ENCODE results near the gene HOXB6. TPM values are rescaled to one million over a fixed set of nuclear protein-coding genes. Genes with fewer than 3 reads are reported as not detected.

HOXB6 gene
- 0.20 TPM for total RNA-seq
- long read RNA-seq = 0 reads

- DNase-seq = no peak
Measured at GRCh38 chr17:48604770-48605329, at the start of gene HOXB6. Gene HOXB6 (minus strand): TSS chr17:48604986. CDS start chr17:48598150, 6,836 bp downstream.

GRCh38 chr17:48649741-48650140 is 45.0 kb upstream of the HOXB6 start:
- intact Hi-C loops (cut with micrococcal nuclease) = no loop called here
- no peak for ATAC-seq
- no peak for DNase-seq

More at GRCh38 chr17:48604770-48605329, at the start of gene HOXB6:
- intact Hi-C loops (cut with micrococcal nuclease) = no loop called here
- no peak for ATAC-seq

DNA sequence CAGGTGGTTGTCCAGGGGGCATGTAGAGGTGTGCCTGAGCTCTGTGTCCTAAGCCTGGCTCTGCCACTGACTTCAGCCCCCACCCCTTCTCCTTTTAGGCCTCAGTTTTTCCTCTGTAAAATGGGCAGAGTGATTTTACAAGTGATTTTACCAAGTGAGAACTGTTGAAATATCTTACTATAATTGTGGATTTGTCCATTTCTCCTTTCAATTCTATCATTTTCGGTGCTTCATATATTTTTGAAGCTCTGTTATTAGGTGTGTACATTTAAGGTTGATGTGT is 43.1 kb upstream of the HOXB6 start:
- intact Hi-C loops (cut with micrococcal nuclease) = no loop called here
- no peak for DNase-seq
- no peak for ATAC-seq

- DNase-seq = no peak
- intact Hi-C loops (cut with micrococcal nuclease) = no loop called here
- ATAC-seq = no peak
Measured at GRCh38 chr17:48647103-48647962, 42.5 kb upstream of the HOXB6 start.

- intact Hi-C loops (cut with micrococcal nuclease) = no loop called here
- ATAC-seq = no peak
- no peak for DNase-seq
Measured at GRCh38 chr17:48646183-48647102, 41.7 kb upstream of the HOXB6 start.

GRCh38 chr17:48645639-48646182 is 40.9 kb upstream of the HOXB6 start:
- no peak for DNase-seq

DNA sequence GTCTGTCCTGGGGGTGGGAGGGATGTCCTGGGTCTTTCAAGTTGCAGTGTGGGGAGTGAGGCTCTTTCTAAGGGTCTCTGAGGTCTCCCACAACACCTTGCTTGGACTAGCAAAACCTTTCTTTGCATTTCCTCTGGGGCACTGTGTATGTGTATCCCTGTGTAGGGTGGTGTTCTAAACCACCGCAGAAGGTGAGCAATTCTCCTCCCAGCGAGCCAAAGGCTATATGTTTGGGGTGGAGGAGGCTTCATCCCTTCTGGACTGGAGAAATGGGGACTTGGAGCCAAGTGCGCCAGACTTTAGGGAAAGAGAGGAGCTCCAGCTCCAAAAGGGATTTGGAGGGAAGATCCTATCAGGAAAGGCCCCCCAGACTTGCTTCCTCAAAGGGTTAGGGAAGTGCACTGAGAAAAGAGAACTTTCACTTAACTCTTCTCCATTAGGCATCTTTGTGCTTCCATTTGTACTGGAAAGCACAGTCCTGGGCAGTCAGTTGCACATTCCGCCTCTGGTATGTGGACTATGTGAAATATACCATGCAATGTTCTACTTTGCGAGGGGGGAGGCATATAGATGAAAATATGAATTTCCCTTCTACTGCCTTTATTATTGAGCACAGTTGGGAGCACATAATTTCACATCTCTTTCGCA is 40.2 kb upstream of the HOXB6 start:
- intact Hi-C loops (cut with micrococcal nuclease) = no loop called here
- DNase-seq = no peak

More at GRCh38 chr17:48645639-48646182, 40.9 kb upstream of the HOXB6 start:
- no peak for ATAC-seq
- intact Hi-C loops (cut with micrococcal nuclease) = no loop called here

DNA sequence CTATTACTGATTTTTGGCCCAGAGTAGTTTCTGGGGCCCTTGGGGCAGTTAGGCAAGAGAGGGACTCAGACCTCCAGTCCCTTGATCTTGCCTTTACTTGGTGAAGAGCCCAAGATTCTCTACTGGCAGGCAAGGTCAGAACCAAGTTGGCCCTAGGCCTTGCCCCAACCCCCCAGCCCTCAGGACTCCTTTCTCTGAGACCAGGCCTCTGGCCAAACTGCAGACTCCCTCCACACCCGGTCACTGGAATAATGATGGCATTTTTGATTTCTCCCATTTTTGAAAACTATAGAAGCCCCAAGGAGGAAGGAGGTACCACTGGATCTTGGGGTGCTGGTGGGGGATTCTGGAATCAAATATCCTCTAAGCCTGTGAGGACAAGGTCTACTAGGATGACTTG is 39.4 kb upstream of the HOXB6 start:
- DNase-seq = no peak
- no peak for ATAC-seq
- intact Hi-C loops (cut with micrococcal nuclease) = no loop called here

More for the DNA sequence above, 40.2 kb upstream of the HOXB6 start:
- no peak for ATAC-seq

- DNase-seq = no peak
- intact Hi-C loops (cut with micrococcal nuclease) = no loop called here
- no peak for ATAC-seq
Measured at GRCh38 chr17:48643697-48644012, 38.9 kb upstream of the HOXB6 start.

- no peak for ATAC-seq
- no peak for DNase-seq
- intact Hi-C loops (cut with micrococcal nuclease) = no loop called here
Measured at GRCh38 chr17:48642843-48643696, 38.3 kb upstream of the HOXB6 start.

- intact Hi-C loops (cut with micrococcal nuclease) = no loop called here
- DNase-seq (no peak), ATAC-seq (no peak)
Measured at GRCh38 chr17:48642059-48642842, 37.5 kb upstream of the HOXB6 start.

GRCh38 chr17:48641541-48642058 is 36.8 kb upstream of the HOXB6 start:
- intact Hi-C loops (cut with micrococcal nuclease) = no loop called here
- no peak for ATAC-seq

DNA sequence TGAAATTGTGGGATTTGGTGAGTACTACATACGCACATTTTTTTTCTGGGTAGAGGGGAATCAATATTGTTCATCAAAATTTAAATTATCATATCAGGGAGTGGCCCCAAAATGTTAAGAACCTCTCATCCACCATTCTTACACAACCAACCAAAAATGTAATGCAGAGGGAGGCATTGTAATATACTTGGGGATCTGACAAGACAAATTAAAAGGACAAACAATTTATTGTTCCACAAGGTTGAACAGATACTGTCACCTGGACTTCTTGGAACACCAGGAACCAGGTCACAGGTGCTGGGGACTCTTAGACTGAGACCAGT is 36.0 kb upstream of the HOXB6 start:
- intact Hi-C loops (cut with micrococcal nuclease) = no loop called here
- DNase-seq (no peak), ATAC-seq (no peak)

More at GRCh38 chr17:48641541-48642058, 36.8 kb upstream of the HOXB6 start:
- DNase-seq = no peak

GRCh38 chr17:48639982-48640857 is 35.4 kb upstream of the HOXB6 start:
- ATAC-seq (no peak), DNase-seq (no peak)
- intact Hi-C loops (cut with micrococcal nuclease) = no loop called here

- no peak for ATAC-seq
- DNase-seq = no peak
- intact Hi-C loops (cut with micrococcal nuclease) = no loop called here
Measured at GRCh38 chr17:48639136-48639535, 34.4 kb upstream of the HOXB6 start.

DNA sequence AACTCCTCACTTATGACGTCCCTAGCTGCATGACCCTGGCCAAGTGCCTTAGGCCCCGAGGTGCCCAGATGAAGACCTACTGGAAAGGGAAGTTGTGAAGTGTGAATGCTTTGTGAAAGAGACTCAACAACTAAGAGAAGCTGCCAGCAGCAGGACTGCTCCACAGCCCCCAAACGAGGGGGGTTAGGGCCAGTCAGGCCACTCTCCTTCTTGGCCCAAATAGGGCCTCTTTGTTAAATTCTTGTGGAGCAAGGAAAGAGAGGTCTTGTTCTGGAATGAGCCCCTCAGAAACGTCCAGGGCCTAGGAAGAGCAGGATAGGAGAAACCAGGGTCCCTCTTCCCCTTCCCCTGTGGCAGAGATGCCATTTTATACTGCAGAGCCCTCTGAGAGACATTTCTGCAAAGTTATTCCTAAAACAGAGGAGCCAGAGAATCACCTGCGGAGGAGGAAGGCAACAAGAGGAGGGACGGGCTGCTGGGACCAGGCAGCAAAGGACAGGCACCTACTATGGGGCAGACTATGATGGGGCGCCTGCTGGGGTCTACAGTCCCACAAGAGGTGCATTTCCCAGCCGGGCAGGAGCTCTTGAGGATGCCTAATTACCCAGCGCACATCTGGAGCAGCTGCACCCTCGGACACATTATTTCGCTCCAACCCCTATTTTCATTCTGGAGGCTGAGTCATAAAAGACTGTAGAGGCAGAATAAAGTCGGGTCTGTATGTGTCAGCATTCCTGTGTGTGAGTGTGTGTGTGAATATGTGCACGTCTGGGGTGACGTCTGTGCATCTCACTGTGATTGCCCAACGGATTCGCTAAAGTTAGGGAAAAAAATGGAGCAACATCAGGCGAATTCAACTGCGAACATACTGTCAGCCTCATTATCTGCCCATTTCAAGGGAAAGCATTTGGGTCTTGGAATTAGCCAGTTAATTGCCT is 32.8 kb upstream of the HOXB6 start:
- ATAC-seq (no peak), DNase-seq (no peak)
- intact Hi-C loops (cut with micrococcal nuclease) = no loop called here
